OCI-LY7 (cell line): ENCODE data around the gene FBXO33. TPM values are rescaled to one million over a fixed set of nuclear protein-coding genes. Genes with fewer than 3 reads are reported as not detected.

Experiments
- BruUV-seq: library from RNA; stranded (reverse); fragments of 400-500 nt; replicated peaks from 2 replicates; lab custom pipeline; 2021; lab: Mats Ljungman, UMichigan
- CTCF ChIA-PET: fragments of 300-600 bp; sonication (Branson Sonifier 250); formaldehyde crosslinking; loops from one replicate; lab custom pipeline; 2022; ENCODE audit warnings: antibody characterized with exemption; ENCODE audit not compliant: unreplicated experiment; lab: Charles Lee
- POLR2A ChIA-PET: fragments of 300-600 bp; sonication (Branson Sonifier 250); formaldehyde crosslinking; loops from one replicate; lab custom pipeline; 2022; ENCODE audit warnings: antibody characterized with exemption; lab: Charles Lee
- DNase-seq: peaks from one replicate; pipeline ENCODE4 v3.0.0-alpha.2; 2015; ENCODE audit warnings: low spot score
- H2AFZ ChIP-seq: fragments of 200-600 bp; sonication (generic), shearing (Covaris generic); 2 replicates; pipeline ENCODE4 v1.6.1; 2014; ENCODE audit warnings: mild to moderate bottlenecking, antibody characterized with exemption, low read length, moderate library complexity
- H3K27ac ChIP-seq: fragments of 200-600 bp; sonication (generic); 2 replicates; pipeline ENCODE4 v1.5.1; 2014; ENCODE audit warnings: mixed run types, low read depth, mild to moderate bottlenecking, moderate library complexity, low read length, inconsistent platforms; ENCODE audit not compliant: poor library complexity, severe bottlenecking
- H3K36me3 ChIP-seq: fragments of 200-600 bp; sonication (generic); 2 replicates; pipeline ENCODE4 v1.6.1; 2014; ENCODE audit warnings: mild to moderate bottlenecking, antibody characterized with exemption, low read length, moderate library complexity, mixed read lengths; ENCODE audit not compliant: insufficient read depth
- H3K4me1 ChIP-seq: fragments of 200-600 bp; sonication (generic); 2 replicates; pipeline ENCODE4 v1.5.1; 2014; ENCODE audit warnings: mild to moderate bottlenecking, low read length; ENCODE audit not compliant: insufficient read depth, poor library complexity, severe bottlenecking
- H3K4me2 ChIP-seq: fragments of 200-600 bp; sonication (generic); 2 replicates; pipeline ENCODE4 v1.6.1; 2014; ENCODE audit warnings: mild to moderate bottlenecking, low read length
- H3K4me3 ChIP-seq: fragments of 200-600 bp; sonication (generic); 2 replicates; pipeline ENCODE4 v1.5.1; 2014; ENCODE audit warnings: mild to moderate bottlenecking, low read depth, low read length; ENCODE audit not compliant: poor library complexity, severe bottlenecking
- H3K79me2 ChIP-seq: fragments of 200-600 bp; sonication (generic); 2 replicates; pipeline ENCODE4 v1.6.1; 2016; ENCODE audit warnings: low read depth, mild to moderate bottlenecking, low read length, moderate library complexity, mixed read lengths; ENCODE audit not compliant: insufficient read depth
- H3K9me2 ChIP-seq: fragments of 200-600 bp; sonication (generic); 2 replicates; pipeline ENCODE4 v1.6.1; 2016; ENCODE audit warnings: mild to moderate bottlenecking, low read length, mixed read lengths; ENCODE audit not compliant: insufficient read depth
- H3K9me3 ChIP-seq: fragments of 200-600 bp; sonication (generic); 2 replicates; pipeline ENCODE4 v1.6.1; 2014; ENCODE audit warnings: mild to moderate bottlenecking, mixed run types, low read length, mixed read lengths
- H4K20me1 ChIP-seq: fragments of 200-600 bp; sonication (generic); 2 replicates; pipeline ENCODE4 v1.6.1; 2014; ENCODE audit warnings: mild to moderate bottlenecking, antibody characterized with exemption, low read length, moderate library complexity, mixed read lengths; ENCODE audit not compliant: insufficient read depth
- CTCF ChIP-seq: fragments of 200-600 bp; sonication (generic); conservative IDR thresholded peaks from 2 replicates; pipeline ENCODE4 v1.5.1; 2014; ENCODE audit warnings: mild to moderate bottlenecking, antibody characterized with exemption, low read length, moderate library complexity, mixed read lengths
- EZH2phosphoT487 ChIP-seq: fragments of 200-600 bp; sonication (generic); IDR thresholded peaks from 2 replicates; pipeline ENCODE4 v1.6.1; 2018; ENCODE audit warnings: low read depth, borderline replicate concordance, mild to moderate bottlenecking, mixed run types, antibody characterized with exemption, low read length, moderate library complexity, mixed read lengths
- intact Hi-C: fragments of 100-400 bp; cut with micrococcal nuclease; formaldehyde crosslinking; loops from one replicate; pipeline ENCODE4 v1.10.0; 2022; ENCODE audit not compliant: unreplicated experiment
- total RNA-seq, 2 experiments: library from RNA; depleted of rRNA in 1 of 2; stranded (reverse); fragments of >200 nt in 1 of 2; shearing (Covaris generic) in 1 of 2; gene quantifications; 2 replicates each; pipeline ENCODE4 v1.2.3, GENCODE V29; 2014 to 2022

FBXO33 gene
- total RNA-seq, 2 experiments from 2014 or later = 14.2 to 16.6 TPM

- no TSS peak for BruUV-seq
- no peak overlapping the region for H3K27ac ChIP-seq
- POLR2A ChIA-PET = interaction anchor here (0.6 to 1.4 kb wide), 2 partner anchors 27 to 282 kb away, joined by 3 to 4 read pairs; no protein-coding TSS in a partner anchor
- H3K79me2 ChIP-seq = no peaks in the 10 kb centered on the region
- intact Hi-C loops = no loop called here
- H4K20me1 ChIP-seq = no peaks in the 10 kb centered on the region
- no peaks in the 10 kb centered on the region for H3K9me2 ChIP-seq
- no peak overlapping the region for H2AFZ ChIP-seq
- CTCF ChIA-PET = no interaction called here
- no peaks in the 10 kb centered on the region for H3K4me1 ChIP-seq
- no peak overlapping the region for H3K4me3 ChIP-seq
- H3K9me3 ChIP-seq = no peaks in the 10 kb centered on the region
- no peaks in the 10 kb centered on the region for H3K36me3 ChIP-seq
- no peak for DNase-seq
- no peak for TF ChIP-seq EZH2phosphoT487
- no peak for TF ChIP-seq CTCF
- no peak overlapping the region for H3K4me2 ChIP-seq
Observed at GRCh38 chr14:39472078-39472477, 39.8 kb upstream of the FBXO33 start.

GRCh38 chr14:39469094-39469710, 37.0 kb upstream of the FBXO33 start:
- H2AFZ ChIP-seq = no peak overlapping the region
- no peak overlapping the region for H3K4me2 ChIP-seq
- no TSS peak for BruUV-seq
- no peak overlapping the region for H3K27ac ChIP-seq
- POLR2A ChIA-PET = no interaction called here
- H3K4me1 ChIP-seq = no peaks in the 10 kb centered on the region
- no peaks in the 10 kb centered on the region for H3K9me2 ChIP-seq
- intact Hi-C loops = no loop called here
- H3K36me3 ChIP-seq = no peaks in the 10 kb centered on the region
- DNase-seq = peak; percentile 68
- H3K79me2 ChIP-seq = no peaks in the 10 kb centered on the region
- TF ChIP-seq EZH2phosphoT487 = no peak
- peak; percentile 71 for TF ChIP-seq CTCF
- no peaks in the 10 kb centered on the region for H4K20me1 ChIP-seq
- H3K9me3 ChIP-seq = no peaks in the 10 kb centered on the region; the same call in 1 of the 2 replicates
- no peak overlapping the region for H3K4me3 ChIP-seq
- CTCF ChIA-PET = no interaction called here

GRCh38 chr14:39467889-39468524, 35.8 kb upstream of the FBXO33 start:
- Histone ChIP-seq H4K20me1 (no peaks in the 10 kb centered on the region), H3K4me1 (no peaks in the 10 kb centered on the region), H3K79me2 (no peaks in the 10 kb centered on the region), H3K36me3 (no peaks in the 10 kb centered on the region), H2AFZ (no peak overlapping the region), H3K27ac (no peak overlapping the region), H3K4me3 (no peak overlapping the region), H3K9me3 (no peaks in the 10 kb centered on the region; the same call in 1 of the 2 replicates), H3K4me2 (no peak overlapping the region), H3K9me2 (no peaks in the 10 kb centered on the region)
- intact Hi-C loops = no loop called here
- CTCF ChIA-PET = no interaction called here
- TF ChIP-seq EZH2phosphoT487 = no peak
- TF ChIP-seq CTCF = peak; percentile 76
- no TSS peak for BruUV-seq
- POLR2A ChIA-PET = interaction anchor here (1.0 kb wide), 1 partner anchor 13 kb away, joined by 3 read pairs; no protein-coding TSS in a partner anchor
- peak; percentile 39 for DNase-seq
